ENCODE data around the gene NFASC. TPM values are rescaled to one million over a fixed set of nuclear protein-coding genes. Genes with fewer than 3 reads are reported as not detected.

NFASC gene
- total RNA-seq, 2 donors from 2014 or later: 27.7 to 45.9 TPM

DNA sequence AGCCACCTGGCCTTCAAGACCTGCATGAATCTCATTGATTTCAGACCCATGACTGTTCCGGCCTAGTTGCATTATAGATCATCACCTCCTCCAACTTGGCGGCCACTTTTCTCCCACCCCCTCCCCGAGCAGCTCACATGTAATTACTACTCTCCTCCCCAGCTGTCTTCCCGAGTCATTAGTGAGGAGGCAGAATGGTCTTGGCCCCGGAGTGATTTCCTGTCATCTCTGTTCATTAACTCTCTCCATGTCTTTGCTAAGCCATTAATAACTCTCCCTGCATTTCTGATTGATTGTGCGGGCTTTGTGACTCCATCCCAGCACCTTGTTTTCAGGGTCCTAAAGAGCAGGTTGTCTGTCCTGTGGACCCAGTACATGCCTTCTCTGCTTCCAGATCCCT, 96.8 kb downstream of the NFASC start:
- Histone ChIP-seq H3K9me3 (ENCODE audit: control insufficient read depth, low read length) (no peaks in the 10 kb centered on the region), H3K4me1 (ENCODE audit: control insufficient read depth, insufficient read depth, low read length) (peaks cover 4% of the 10 kb centered on the region), H3K27me3 (ENCODE audit: control insufficient read depth, insufficient read depth, low read length, poor library complexity, severe bottlenecking) (no peaks in the 10 kb centered on the region), H3K4me3 (ENCODE audit: low read length) (no peak overlapping the region), H3K9ac (ENCODE audit: extremely low read depth, low read length, poor library complexity, severe bottlenecking) (no peak overlapping the region), H3K27ac (ENCODE audit: low read depth, low read length) (peak overlapping the region; percentile 66), H3K36me3 (ENCODE audit: control insufficient read depth, insufficient read depth, low read length) (peaks cover 97% of the 10 kb centered on the region)
- Mint-ChIP-seq H3K4me3 (no peak overlapping the region), H3K27ac (no peak overlapping the region), H3K27me3 (ENCODE audit: insufficient read depth) (no peaks in the 10 kb centered on the region), H3K9me3 (no peaks in the 10 kb centered on the region), H3K4me1 (peaks cover 4% of the 10 kb centered on the region), H3K36me3 (ENCODE audit: low read depth) (peaks cover 24% of the 10 kb centered on the region)
- WGBS, 2 experiments (ENCODE audit: insufficient coverage in 1 of 2, insufficient read length in 1 of 2): 90 to 92% methylated on average over 6 of the region's 6 CpGs
- no peak for DNase-seq
- TF ChIP-seq, protein P1, sequence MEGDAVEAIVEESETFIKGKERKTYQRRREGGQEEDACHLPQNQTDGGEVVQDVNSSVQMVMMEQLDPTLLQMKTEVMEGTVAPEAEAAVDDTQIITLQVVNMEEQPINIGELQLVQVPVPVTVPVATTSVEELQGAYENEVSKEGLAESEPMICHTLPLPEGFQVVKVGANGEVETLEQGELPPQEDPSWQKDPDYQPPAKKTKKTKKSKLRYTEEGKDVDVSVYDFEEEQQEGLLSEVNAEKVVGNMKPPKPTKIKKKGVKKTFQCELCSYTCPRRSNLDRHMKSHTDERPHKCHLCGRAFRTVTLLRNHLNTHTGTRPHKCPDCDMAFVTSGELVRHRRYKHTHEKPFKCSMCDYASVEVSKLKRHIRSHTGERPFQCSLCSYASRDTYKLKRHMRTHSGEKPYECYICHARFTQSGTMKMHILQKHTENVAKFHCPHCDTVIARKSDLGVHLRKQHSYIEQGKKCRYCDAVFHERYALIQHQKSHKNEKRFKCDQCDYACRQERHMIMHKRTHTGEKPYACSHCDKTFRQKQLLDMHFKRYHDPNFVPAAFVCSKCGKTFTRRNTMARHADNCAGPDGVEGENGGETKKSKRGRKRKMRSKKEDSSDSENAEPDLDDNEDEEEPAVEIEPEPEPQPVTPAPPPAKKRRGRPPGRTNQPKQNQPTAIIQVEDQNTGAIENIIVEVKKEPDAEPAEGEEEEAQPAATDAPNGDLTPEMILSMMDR (conservative IDR thresholded peaks at IDR 0.05): no peak

DNA sequence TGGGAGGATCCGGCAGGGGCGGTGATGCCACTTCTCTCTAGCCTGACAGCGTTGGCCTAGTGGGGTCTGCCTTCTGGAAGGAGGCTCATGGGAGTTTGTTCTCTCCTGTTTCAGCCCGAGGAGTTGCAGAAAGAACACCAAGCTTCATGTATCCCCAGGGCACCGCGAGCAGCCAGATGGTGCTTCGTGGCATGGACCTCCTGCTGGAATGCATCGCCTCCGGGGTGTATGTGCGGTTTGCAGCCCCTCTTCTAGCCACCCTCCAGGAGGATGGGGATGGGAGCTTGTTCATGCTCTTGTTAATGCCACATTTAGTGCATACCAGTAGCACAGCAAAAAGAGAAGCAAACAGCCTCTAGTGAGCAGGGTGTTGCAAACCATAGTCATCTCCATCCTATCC, 97.5 kb downstream of the NFASC start:
- H3K4me3 Mint-ChIP-seq: no peak overlapping the region

DNA sequence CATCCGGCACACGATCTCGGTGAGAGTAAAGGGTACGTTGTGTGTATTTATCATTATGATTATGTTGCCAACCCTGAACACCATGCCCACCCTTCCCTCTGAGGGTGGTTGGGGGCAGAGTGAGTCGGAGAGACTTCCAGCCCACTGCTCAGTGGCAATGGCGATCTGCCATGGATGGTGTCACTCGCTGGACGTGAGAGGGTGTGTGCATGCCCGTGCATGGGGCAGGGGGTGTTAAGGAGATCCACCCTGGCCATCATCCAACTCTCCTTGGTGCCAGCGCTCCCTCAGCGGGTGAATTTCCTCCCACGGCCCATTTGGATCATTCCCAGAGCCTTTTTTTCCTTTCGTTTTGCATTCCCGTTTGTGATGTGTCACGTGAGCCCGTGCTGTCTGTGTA, 98.3 kb downstream of the NFASC start:
- Histone ChIP-seq H3K36me3 (ENCODE audit: control insufficient read depth, insufficient read depth, low read length) (peaks cover 91% of the 10 kb centered on the region), H3K4me1 (ENCODE audit: control insufficient read depth, insufficient read depth, low read length) (no peaks in the 10 kb centered on the region), H3K27ac (ENCODE audit: low read depth, low read length) (no peak overlapping the region), H3K27me3 (ENCODE audit: control insufficient read depth, insufficient read depth, low read length, poor library complexity, severe bottlenecking) (no peaks in the 10 kb centered on the region), H3K4me3 (ENCODE audit: low read length) (no peak overlapping the region), H3K9ac (ENCODE audit: extremely low read depth, low read length, poor library complexity, severe bottlenecking) (no peak overlapping the region), H3K9me3 (ENCODE audit: control insufficient read depth, low read length) (no peaks in the 10 kb centered on the region)
- no peak for DNase-seq
- 96% methylated on average over 15 to 16 of the region's 16 CpGs for WGBS, 2 experiments (ENCODE audit: insufficient coverage in 1 of 2, insufficient read length in 1 of 2)
- Mint-ChIP-seq H3K4me3 (no peak overlapping the region), H3K4me1 (no peaks in the 10 kb centered on the region), H3K36me3 (ENCODE audit: low read depth) (peaks cover 35% of the 10 kb centered on the region), H3K27me3 (ENCODE audit: insufficient read depth) (no peaks in the 10 kb centered on the region), H3K27ac (no peak overlapping the region), H3K9me3 (no peaks in the 10 kb centered on the region)
- TF ChIP-seq, protein P1 (conservative IDR thresholded peaks at IDR 0.05): no peak

More for the DNA sequence above, 97.5 kb downstream of the NFASC start:
- Mint-ChIP-seq H3K27me3 (ENCODE audit: insufficient read depth) (no peaks in the 10 kb centered on the region), H3K4me1 (no peaks in the 10 kb centered on the region), H3K36me3 (ENCODE audit: low read depth) (peaks cover 28% of the 10 kb centered on the region), H3K27ac (no peak overlapping the region), H3K9me3 (no peaks in the 10 kb centered on the region)
- no peaks in the 10 kb centered on the region for H3K4me1 ChIP-seq (ENCODE audit: control insufficient read depth, insufficient read depth, low read length)
- H3K36me3 ChIP-seq (ENCODE audit: control insufficient read depth, insufficient read depth, low read length): peaks cover 98% of the 10 kb centered on the region
- peak overlapping the region; percentile 66 for H3K27ac ChIP-seq (ENCODE audit: low read depth, low read length)
- H3K9ac ChIP-seq (ENCODE audit: extremely low read depth, low read length, poor library complexity, severe bottlenecking): no peak overlapping the region
- no peaks in the 10 kb centered on the region for H3K9me3 ChIP-seq (ENCODE audit: control insufficient read depth, low read length)
- H3K4me3 ChIP-seq (ENCODE audit: low read length): no peak overlapping the region
- TF ChIP-seq, protein P1 (conservative IDR thresholded peaks at IDR 0.05): no peak
- WGBS, 2 experiments (ENCODE audit: insufficient coverage in 1 of 2, insufficient read length in 1 of 2): 95 to 97% methylated on average over 5 to 10 of the region's 10 CpGs
- DNase-seq: no peak
- no peaks in the 10 kb centered on the region for H3K27me3 ChIP-seq (ENCODE audit: control insufficient read depth, insufficient read depth, low read length, poor library complexity, severe bottlenecking)
